Fibroblast of skin of abdomen (primary cell): Measurements from ENCODE around the gene AP2S1. TPM values are rescaled to one million over a fixed set of nuclear protein-coding genes. Genes with fewer than 3 reads are reported as not detected.
"Not testable (repeated sequence)": the region's sequence is repeated elsewhere in the genome, so short reads cannot be mapped to it uniquely, and the experiment has no call there.

Experiments used
- DNase-seq: peaks from one replicate; pipeline ENCODE4 v3.0.0-alpha.2; 2013
- polyA plus RNA-seq, 2 experiments: library from polyadenylated mRNA; unstranded; fragments of 120-200 nt; gene quantifications; one replicate each; pipeline ENCODE4 v1.2.1, GENCODE V29; 2013; ENCODE audit not compliant: insufficient read length in 2 of 2

Gene AP2S1
- 219 TPM for polyA plus RNA-seq (2013, experiment 1 of 2; ENCODE audit: insufficient read length)
- 233 TPM for polyA plus RNA-seq (2013, experiment 2 of 2; ENCODE audit: insufficient read length)

DNA sequence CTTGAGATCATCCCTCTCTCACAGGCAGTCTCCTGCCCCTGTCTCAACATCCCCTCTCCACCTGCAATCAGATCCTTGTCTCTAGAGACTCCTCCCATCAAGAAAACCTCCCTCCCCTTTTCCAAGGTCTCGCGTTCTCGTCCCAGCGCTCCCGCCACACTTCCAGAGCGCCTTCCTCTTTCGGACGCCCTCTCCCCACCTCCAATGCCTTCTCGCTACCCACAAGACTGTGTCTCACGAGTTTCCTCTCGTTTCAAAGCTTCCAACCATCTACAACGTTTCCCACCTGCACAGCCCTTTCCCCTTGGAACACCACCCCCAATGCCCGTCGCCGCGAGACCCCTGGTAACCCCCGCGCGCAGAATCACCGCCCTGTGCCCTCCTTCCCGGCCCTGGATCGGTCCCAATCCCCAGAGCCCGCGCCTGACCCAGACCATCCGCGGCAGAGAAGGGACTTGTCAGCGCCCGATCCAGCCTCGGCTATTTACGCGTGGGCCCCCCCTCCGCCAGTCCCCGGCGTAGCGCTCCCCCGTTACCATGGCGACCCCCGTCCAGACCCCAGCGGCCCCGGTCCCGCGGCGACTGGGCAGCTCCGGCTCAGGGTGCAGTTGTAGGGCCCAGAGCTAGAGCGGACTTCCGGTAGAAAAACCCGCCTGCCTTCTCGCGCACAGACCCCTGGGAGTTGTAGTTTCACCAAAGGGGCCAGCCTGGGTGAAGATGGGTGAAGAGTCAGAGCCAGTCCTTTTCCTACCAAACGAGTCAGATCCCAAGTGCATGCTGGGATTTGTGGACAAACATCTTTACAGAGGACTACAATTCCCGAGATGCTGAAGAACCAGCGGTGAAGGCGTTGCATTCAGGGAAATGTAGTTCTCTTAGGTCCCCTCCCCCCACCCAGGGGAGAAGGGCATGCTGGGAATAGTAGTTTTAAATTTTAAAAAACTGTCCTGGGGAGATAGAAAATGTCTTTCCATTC lies at the start of gene AP2S1:
Gene AP2S1 (minus strand): TSS at position 619 of the 976 bp plus-strand sequence. CDS start 80 bp downstream, at position 539.
- peak; percentile 99 for DNase-seq

DNA sequence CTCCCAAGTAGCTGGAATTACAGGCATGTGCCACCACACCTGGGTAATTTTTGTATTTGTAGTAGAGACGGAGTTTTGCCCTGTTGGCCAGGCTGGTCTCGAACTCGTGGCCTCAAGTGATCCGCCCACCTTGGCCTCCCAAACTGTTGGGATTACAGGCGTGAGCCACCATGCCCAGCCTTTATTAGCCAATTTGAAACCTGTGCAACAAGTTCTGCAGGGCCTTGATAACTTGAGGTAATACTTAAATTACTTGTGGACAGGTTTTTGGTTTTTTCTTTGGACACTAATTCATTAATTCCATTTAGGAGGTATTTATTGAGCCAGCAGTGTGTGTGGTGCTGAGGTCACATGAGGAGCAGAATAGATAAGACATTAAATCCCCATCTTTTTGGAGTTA lies 49.7 kb upstream of the AP2S1 start:
- DNase-seq, result no peak

DNA sequence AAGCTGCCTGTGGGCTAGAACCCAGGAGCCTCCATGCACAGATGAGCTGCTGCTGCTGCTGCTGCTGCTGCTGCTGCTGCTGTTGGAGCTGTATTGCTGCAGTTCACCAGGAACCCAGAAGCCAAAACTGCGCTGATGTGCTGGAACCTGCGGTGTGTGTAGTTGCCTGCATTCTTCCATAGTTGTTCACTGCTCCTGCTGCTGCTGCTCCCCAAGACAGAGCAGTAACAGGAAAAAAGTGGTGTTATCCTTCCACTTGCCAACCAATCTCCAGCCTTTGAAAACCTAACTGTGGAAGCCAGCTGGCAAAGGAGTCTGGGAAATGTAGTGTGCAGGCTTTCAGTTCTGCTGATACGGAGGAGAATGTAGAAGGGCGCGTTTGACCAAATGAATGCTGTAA lies 48.1 kb upstream of the AP2S1 start:
- DNase-seq, result peak; percentile 76

DNA sequence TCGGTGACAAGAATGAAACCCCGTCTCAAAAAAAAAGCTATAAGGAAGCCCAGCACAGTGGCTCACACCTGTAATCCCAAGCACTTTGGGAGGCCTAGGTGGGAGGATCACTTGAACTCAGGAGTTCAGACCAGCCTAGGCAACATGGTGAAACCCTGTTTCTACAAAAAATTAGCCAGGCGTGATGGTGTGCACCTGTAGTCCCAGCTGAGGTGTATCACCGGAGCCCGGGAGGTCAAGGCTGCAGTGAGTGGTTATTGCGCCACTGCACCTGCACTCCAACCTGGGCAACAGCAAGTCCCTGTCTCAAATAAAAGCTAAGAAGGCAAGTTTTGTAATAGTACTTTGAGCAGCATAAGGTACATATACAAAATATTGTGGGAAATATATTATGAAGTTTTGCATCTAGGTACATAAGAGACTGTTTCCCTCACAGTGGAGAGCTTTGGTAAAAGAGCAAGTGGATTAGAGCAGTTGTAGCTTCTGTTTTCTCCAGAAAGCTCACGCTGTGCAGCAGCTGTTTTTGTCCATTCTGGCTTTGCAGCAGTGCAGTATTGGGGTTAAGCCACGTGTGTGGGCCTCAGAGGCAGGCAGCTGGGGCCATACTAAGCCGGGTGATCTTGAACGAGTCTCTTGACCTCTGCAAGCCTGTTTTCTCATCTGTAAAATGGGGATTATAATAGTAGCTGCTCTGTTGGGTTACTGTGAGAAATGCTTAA lies 45.6 kb upstream of the AP2S1 start:
- no peak for DNase-seq

DNA sequence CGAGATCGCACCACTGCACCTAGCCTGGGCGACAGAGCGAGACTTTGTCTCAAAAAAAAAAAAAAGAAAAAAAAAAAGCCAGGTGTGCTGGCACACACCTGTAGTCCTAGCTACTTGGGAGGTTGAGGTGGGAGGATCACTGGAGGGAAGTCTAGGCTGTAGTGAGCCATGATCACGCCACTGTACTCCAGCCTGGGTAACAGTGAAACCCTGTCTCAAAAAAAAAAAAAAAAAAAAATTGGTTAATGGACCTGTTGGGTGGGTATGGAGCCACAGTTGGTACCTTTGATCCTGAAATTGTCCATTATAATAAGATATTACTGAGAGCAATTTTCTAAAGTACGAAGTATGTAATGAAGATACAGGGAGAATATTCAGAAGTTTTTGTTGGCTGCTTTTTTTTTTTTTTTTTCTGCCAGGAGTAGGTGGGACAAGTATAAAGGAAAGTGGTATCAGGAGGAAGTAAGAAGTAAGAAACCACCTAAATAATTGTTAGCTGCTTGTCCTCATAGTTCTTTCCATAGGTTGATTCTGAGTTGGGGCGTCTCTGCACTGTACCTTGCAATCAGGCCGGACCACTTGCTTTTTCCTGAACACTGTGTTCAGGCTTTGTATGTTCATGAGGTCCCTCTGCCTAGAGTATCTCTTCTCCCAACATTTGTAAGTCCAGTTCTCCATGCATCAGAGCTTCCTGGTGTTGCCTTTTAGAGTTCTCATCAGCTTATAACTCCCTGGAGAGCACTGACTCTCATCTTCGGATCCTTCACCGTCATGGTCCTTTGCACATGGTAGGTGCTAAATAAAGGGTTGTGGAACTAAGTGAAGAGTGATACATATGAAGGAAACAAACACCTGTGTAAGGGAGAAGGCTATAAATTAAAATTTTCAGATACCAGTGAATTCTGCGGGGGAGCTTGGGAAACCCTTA lies 41.9 kb upstream of the AP2S1 start:
- no peak for DNase-seq

DNA sequence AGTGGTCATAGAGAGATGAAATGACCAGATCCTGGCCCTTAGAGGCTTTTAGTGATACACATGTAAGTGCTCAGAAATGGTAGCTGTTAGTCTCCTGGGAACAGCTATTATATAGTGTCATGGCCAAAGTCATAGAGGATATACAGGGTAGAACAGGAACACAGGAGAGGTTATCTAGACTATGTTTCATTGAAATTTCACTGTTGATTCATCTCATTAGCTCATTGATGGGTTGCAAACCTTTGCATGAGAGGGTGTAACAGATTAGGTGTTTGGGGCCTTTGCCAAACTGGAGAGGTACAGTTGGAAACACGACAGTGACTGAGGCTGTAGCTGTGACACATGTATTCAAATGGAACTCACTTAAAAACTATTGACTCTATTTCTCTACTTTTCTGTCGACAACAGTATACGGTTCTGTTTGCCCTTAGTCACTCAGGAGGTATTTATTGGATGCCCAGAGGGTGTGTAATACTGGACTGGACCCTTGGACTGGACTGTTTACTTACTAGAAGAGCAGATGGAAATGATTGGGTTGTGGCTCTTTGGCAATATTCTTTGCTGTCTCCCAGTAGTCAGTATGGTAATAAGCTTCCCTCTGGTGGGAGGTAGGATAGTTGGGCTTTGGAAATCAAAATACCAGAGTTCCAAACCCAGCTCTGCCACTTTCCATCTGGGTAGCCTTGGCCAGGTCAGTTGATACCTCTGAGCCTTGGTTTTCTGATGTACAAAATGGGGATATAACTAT lies 40.0 kb upstream of the AP2S1 start:
- DNase-seq, result peak; percentile 85

DNA sequence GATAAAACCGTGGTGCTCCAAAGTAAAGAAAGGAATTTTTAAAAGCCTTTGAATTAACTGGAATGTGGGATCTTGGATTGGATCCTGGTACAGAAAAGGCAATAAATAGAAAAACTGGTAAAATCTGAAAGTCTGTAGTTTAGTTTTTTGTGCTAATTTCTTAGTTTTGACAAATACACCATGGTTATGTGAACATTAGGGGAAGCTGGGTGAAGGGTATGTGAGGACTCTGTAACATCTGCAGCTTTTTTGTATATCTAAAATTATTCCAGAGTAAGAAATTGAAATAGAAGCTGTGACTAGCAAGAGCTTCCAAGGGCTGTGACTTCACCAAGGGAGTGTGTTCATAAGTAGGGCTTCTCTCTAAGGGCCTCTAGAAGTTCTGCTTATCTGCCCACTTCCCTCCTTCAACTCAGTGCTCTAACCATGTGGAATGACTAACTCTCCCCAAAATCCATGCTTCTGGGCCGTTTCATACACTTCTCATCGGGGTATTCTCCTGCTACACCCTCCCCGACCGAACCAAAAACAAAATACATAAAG lies 36.7 kb upstream of the AP2S1 start:
- DNase-seq, result no peak

DNA sequence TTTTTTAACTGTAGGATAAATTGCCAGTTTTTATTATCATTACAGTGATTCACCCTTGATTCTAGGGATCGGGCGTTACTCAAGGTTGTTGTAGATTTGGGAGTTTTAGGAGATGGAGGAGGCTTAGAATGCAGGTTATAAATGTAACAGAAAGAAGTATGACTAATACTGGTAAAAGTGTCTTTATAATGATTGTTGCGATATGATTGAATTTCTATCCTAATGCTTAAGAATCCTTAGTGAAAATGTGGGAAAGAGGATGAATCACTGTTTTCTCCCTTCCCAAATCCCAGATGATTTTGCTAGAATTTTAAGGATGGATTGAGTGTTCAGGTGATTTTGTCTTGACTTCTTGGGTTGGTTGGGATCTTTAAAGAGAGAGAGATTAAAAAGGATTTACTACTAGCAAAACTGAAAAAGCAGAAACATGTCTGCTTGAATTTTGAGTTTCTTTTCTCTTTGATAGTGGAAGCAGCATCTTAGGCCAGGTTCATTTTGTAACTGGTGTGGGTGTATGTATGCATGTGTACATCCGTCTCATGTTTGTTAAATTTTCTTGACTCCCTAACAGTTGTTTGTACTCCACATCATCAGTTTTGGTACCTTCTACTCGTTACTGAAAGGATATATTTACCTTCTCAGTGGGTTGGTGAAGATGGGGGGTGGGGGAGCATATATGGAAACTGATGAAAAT lies 36.0 kb upstream of the AP2S1 start:
- peak; percentile 47 for DNase-seq

DNA sequence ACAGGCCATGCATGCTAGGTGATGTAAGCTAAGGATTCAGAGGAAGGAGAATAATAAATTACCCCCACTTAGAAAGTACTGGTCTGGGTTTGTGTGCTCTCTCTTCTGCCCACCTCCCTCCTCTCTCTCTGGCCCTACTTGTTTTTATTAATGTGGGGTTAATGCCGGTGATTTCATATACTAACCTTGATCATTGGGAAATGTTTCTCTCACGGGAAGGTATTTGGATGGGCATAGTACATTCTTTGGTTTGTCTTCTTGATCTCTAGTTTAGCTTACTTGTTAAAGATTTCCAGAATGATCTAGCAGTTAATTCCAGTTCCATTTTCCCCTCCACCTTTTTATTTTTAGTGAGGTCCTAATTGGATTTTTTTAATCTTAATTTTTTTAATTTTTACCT lies 34.8 kb upstream of the AP2S1 start:
- no peak for DNase-seq

DNA sequence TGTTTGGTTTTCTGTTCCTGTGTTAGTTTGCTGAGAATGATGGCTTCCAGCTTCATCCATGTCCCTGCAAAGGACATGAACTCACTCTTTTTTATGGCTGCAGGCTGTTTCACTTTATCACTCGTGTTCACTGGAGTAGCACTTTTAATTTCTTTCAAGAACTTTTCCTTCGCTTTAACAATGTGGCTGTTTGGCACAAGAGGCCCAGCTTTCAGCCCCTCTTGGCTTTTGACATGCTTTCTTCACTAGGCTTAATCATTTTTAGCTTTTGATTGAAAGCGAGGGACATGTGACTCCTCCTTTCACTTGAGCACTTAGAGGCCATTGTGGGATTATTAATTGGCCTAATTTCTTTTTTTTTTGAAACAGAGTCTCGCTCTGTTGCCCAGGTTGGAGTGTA lies 32.1 kb upstream of the AP2S1 start:
- not testable (repeated sequence) for DNase-seq

DNA sequence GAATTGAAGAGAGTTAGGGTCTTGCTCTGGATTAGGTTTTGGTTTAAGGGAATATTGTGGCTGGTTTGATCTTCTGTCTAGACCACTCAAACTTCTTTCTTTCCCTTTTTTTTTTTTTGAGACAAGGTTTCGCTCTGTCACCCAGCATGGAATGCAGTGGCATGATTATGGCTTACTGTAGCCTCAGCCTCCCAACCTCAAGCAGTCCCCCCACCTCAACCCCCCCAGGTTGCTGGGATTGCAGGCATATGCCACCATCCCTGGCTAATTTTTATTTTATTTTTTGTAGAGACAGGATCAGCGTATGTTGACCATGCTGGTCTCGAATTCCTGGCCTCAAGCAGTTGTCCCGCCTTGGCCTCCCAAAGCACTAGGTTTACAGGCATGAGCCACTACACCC lies 31.4 kb upstream of the AP2S1 start:
- DNase-seq, result no peak

DNA sequence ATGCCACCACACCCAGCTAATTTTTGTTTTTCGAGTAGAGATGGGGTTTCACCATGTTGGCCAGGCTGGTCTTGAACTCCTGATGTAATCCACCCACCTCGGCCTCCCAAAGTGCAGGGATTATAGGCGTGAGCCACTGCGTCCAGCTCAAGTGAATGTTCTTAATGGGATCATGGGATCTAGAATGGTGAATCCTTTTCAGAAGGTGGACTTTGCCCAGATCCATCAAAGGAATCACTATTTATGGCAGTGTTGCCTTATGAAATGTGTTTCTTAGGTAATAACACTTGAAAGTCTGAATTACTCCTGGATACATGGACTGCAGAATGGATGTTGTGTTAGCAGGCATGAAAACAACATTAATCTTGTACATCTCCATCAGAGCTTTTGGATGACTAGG lies 30.4 kb upstream of the AP2S1 start:
- no peak for DNase-seq

DNA sequence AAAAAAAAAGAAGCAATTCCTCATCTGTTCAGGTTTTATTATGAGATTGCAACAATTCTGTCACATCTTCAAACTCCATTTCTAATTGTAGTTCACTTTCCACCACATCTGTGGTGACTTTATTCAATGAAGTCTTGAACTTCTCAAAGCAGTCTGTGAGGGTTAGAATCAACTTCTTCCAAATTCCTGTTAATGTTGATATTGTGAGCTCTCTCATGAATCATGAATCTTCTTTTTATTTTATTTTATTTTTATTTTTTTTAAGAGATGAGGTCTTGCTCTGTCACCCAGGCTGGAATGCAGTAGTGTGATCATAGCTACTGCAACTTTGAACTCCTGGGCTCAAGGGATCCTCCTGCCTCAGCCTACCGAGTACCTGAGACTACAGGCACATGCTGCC lies 29.8 kb upstream of the AP2S1 start:
- DNase-seq, result no peak

DNA sequence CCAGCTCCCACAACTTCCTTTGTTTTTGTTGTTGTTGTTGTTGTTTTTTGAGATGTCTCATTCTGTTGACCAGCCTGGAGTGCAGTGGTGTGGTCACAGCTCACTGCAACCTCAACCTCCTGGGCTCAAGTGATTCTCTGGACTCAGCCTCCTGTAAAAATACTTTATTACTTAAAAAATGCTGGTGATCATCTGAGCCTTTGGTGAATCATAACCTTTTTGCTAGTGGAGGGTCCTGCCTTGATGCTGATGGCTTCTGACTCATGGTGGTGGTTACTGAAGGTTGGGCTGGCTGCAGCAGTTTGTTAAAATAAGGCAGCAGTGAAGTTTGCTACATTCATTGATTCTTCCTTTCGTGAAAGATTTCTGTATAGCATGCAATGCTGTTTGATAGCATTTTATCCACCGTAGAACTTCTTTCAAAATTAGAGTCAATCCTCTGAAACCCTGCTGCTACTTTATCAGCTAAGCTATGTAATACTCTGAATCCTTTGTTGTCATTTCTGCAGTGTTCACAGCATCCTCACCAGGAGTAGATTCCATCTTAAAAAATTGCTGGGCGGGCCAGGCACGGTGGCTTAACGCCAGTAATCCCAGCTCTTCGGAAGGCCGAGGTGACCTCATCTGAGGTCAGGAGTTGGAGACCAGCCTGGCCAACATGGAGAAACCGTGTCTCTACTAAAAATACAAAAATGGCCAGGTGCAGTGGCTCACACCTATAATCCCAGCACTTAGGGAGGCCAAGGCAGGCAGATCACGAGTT lies 28.1 kb upstream of the AP2S1 start:
- DNase-seq, result peak; percentile 89

DNA sequence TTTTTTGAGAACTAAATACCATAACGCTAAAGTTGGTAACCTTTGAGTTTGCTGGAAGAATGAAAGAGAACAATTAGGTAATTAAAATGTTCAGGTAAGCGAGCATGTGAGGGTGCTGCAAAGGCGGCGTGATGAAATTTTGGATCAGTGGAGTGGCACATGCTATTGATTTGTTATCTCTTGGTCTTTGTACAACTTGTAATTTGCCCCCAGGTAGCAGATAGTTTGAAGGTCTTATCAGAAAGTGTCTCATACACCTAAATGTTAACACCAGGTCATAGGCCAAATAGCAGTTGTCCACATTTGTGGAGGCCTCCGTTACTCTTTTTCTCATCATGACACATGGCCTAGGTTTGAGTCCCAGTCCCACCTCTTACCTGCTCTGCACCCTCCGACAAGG lies 25.0 kb upstream of the AP2S1 start:
- no peak for DNase-seq

DNA sequence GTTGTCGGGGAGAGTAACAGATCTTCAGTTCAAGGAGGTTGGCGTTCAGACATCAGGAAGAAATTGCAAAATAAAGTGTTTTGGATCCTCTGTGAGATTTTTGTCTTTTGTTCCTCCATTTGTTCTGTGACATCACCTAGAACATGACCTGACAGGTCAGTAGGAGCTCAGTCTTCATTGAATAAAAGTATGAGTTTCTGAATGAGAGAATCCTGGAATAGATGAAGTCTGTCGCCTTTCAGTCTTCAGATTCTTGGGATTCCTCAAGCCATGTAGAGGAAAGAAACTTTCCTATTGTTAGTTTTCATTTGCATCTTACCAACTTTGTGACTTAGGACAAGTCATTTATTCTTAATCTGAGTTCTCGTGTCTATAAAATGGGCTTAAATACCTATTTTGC lies 24.6 kb upstream of the AP2S1 start:
- DNase-seq, result no peak

DNA sequence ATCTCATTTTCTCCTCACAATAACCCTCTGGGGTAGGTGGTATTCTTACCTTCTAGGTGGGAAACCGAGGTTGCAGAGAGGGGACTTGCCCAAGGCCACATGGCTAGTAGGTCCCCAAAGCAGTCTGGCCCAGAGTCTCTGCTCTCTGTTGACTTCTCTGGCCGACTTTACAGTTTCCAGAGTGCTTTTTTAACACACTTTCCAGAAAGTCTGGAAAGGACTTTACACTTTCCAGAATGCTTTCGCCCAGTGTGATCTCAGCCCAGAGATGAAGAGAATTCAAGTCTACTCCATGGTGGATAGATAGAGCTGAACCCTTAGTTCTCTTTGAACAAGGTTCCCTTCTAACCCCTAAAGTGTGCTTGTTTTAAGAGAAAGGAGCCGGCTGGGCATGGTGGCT lies 22.3 kb upstream of the AP2S1 start:
- no peak for DNase-seq

DNA sequence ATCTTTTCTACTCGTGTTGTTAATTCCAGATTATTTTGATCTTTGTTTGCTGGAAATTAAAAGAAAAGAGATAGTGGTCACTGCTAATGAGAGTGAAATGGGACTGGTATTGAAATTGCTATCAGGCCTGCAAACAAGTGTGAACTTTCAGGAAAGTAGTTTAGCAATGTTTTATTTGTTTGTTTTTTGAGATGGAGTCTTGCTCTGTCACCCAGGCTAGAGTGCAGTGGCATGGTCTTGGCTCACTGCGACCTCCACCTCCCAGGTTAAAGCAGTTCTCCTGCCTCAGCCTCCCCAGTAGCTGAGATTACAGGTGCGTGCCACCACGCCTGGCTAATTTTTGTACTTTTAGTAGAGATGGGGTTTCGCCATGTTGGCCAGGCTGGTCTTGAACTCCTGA lies 20.5 kb upstream of the AP2S1 start:
- DNase-seq, result not testable (repeated sequence)

DNA sequence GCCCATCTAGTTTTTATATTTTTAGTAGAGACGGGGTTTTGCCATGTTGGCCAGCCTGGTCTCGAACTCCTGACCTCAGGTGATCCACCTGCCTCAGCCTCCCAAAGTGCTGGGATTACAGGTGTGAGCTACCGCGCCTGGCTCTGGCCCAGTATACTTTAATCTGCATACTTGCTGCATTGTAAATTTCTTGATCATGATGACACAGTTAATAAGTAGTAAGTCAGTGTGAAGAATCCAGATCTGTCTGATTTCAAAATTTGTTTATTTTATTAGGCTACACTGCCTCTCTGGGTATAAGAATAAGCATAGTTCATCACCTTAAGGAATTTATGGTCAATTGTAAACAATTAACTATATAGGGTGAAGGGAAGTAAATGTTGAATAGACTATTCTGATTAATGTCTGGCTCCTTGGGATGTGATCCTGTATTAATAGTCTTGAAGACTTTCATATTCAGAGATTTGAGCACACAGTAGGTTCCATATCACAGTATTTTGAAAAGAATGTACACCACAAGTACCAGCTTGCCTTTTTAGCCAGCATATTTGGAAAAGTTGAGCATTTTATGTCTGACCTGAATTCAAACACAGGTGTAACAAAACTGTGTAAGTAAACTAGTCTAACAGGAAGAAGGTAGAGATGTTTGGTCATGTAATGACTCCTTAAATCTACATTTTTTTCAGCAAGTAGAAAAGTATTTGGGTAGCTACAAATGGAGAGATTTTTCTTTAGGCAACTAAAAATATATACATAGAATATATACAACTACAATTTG lies 17.6 kb upstream of the AP2S1 start:
- no peak for DNase-seq
